ENCODE measurements around the gene PTPRT.

Gene PTPRT

GRCh38 chr20:42191140-42191860, 998.4 kb downstream of the PTPRT start:
- no peak for TF ChIP-seq TEAD4 (IDR thresholded peaks at IDR 0.05)
- no peak for TF ChIP-seq EP300 (IDR thresholded peaks at IDR 0.05; ENCODE audit: borderline replicate concordance)
- TF ChIP-seq CREB1 (IDR thresholded peaks at IDR 0.05; ENCODE audit: low read depth), result no peak
- TF ChIP-seq USF1 (IDR thresholded peaks at IDR 0.05), result no peak
- no peak for TF ChIP-seq NFIC (IDR thresholded peaks at IDR 0.05)
- TF ChIP-seq RAD21 (IDR thresholded peaks at IDR 0.05; ENCODE audit: low read depth), result no peak
- no peak for TF ChIP-seq MAX (IDR thresholded peaks at IDR 0.05)
- TF ChIP-seq TCF12 (IDR thresholded peaks at IDR 0.05; ENCODE audit: low read depth), result no peak
- TF ChIP-seq TAF1 (IDR thresholded peaks at IDR 0.05; ENCODE audit: low read depth), result no peak
- no peak for TF ChIP-seq YY1 (IDR thresholded peaks at IDR 0.05; ENCODE audit: low read depth)
- no peak for TF ChIP-seq REST (IDR thresholded peaks at IDR 0.05; ENCODE audit: low read depth)
- TF ChIP-seq CEBPB (IDR thresholded peaks at IDR 0.05), result no peak
- TF ChIP-seq ZBTB7A (IDR thresholded peaks at IDR 0.05; ENCODE audit: low read depth), result no peak
- TF ChIP-seq FOXM1 (IDR thresholded peaks at IDR 0.05; ENCODE audit: borderline replicate concordance, low read depth), result no peak
- no peak for TF ChIP-seq EGR1 (IDR thresholded peaks at IDR 0.05)

- TF ChIP-seq EGR1 (IDR thresholded peaks at IDR 0.05) (no peak), MAX (IDR thresholded peaks at IDR 0.05) (no peak), NFIC (IDR thresholded peaks at IDR 0.05) (no peak), TAF1 (IDR thresholded peaks at IDR 0.05; ENCODE audit: low read depth) (no peak), YY1 (IDR thresholded peaks at IDR 0.05; ENCODE audit: low read depth) (no peak), CEBPB (IDR thresholded peaks at IDR 0.05) (no peak), FOXM1 (IDR thresholded peaks at IDR 0.05; ENCODE audit: borderline replicate concordance, low read depth) (no peak), ZBTB7A (IDR thresholded peaks at IDR 0.05; ENCODE audit: low read depth) (no peak)
Observed at GRCh38 chr20:42190084-42190483, 999.6 kb downstream of the PTPRT start.

- TF ChIP-seq REST (IDR thresholded peaks at IDR 0.05; ENCODE audit: low read depth), result no peak
- TF ChIP-seq USF1 (IDR thresholded peaks at IDR 0.05), result no peak
- TF ChIP-seq CREB1 (IDR thresholded peaks at IDR 0.05; ENCODE audit: low read depth), result no peak
- no peak for TF ChIP-seq RAD21 (IDR thresholded peaks at IDR 0.05; ENCODE audit: low read depth)
- TF ChIP-seq NFIC (IDR thresholded peaks at IDR 0.05), result no peak
- no peak for TF ChIP-seq TAF1 (IDR thresholded peaks at IDR 0.05; ENCODE audit: low read depth)
- TF ChIP-seq TCF12 (IDR thresholded peaks at IDR 0.05; ENCODE audit: low read depth), result no peak
- TF ChIP-seq MAX (IDR thresholded peaks at IDR 0.05), result no peak
- TF ChIP-seq YY1 (IDR thresholded peaks at IDR 0.05; ENCODE audit: low read depth), result no peak
- TF ChIP-seq ZBTB7A (IDR thresholded peaks at IDR 0.05; ENCODE audit: low read depth), result no peak
- no peak for TF ChIP-seq FOXM1 (IDR thresholded peaks at IDR 0.05; ENCODE audit: borderline replicate concordance, low read depth)
- no peak for TF ChIP-seq EGR1 (IDR thresholded peaks at IDR 0.05)
- TF ChIP-seq TEAD4 (IDR thresholded peaks at IDR 0.05), result no peak
- no peak for TF ChIP-seq EP300 (IDR thresholded peaks at IDR 0.05; ENCODE audit: borderline replicate concordance)
- TF ChIP-seq CEBPB (IDR thresholded peaks at IDR 0.05), result no peak
Observed at GRCh38 chr20:42186337-42186736, 1003.4 kb downstream of the PTPRT start.

- TF ChIP-seq CEBPB (IDR thresholded peaks at IDR 0.05), result no peak
- peak; percentile 36; the same call in 1 of the 2 replicates for TF ChIP-seq REST (IDR thresholded peaks at IDR 0.05; ENCODE audit: low read depth)
- TF ChIP-seq TCF12 (IDR thresholded peaks at IDR 0.05; ENCODE audit: low read depth), result no peak
- TF ChIP-seq MAX (IDR thresholded peaks at IDR 0.05), result no peak
Observed at GRCh38 chr20:42183147-42183546, 1006.6 kb downstream of the PTPRT start.

All from Ishikawa (cell line).